ENCODE measurements around the gene CTSD.

Gene CTSD

DNA sequence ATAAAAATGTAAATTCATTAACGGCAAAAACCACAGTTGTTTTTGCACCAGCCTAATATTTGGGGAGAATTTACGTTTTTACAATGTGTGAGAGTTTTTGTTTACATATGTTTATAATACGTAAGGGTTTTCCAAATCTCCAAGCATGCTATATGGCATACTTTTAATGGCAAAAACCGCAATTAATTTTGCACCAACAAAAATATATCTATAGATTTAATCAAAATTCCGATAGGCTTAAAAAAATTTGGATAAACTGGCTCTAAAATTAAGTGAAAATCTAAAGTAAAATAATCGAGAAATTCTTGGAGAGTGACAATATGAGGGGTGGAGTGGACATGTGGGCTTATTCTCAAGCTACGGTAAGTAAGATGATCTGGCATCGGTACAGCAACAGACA, 43.9 kb downstream of the CTSD start:
- DNase-seq: no peak

DNA sequence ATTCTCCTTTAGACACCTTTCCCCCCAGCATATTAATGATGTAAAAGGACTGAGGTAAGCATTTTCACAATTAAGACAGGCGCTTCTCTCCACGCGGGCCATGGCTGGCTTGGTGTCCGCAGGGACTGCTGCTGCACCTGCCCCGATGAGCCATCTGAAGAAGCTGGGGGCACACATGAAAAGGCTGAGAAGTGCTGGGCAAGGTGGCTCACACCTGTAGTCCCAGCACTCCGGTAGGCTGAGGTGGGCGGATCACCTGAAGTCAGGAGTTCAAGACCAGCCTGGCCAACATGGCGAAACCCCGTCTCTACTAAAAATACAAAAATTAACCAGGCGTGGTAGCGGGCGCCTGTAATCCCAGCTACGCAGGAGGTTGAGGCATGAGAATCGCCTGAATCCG, 45.4 kb downstream of the CTSD start:
- no peak for DNase-seq

DNA sequence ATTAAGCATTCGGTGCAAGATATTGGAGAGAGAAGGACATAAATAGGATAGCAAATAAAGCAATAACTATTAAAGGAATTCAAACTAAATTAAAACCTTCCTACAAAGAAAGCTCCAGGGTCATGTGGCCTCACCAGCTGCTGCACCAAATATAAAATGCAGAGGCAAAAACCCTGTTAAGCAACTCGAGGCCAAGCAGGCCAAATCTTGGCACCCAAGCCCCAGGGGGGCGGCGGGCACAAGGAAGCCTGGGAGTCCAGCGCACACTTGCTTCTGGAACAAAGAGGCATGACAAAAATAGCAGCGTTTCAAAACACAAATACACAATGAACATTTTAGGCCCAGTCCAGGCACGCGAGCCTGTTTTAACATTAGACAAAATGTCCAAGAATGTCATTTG, 46.0 kb downstream of the CTSD start:
- DNase-seq: no peak

GRCh38 chr11:1714908-1715885, 48.5 kb downstream of the CTSD start:
- DNase-seq: no peak

DNA sequence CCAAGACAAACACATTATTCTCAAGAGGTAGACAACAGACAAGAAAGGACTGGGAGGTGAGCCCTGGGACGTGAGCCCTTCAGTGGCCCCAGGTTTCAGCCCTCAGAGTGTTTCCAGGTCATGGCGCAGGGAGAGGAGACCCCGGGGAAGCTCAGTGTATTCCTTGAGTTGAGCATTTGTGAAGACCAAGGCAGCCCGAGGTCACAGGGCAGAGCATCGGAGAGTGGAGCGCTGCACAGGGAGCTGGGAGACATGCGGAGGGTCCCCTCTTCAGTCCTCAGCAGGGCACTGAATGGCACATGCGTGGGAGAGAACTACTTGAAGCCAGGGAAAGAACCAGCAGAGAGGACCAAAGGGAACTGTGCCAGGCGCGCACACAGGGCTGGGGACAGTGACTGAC, 55.0 kb downstream of the CTSD start:
- DNase-seq: no peak

DNA sequence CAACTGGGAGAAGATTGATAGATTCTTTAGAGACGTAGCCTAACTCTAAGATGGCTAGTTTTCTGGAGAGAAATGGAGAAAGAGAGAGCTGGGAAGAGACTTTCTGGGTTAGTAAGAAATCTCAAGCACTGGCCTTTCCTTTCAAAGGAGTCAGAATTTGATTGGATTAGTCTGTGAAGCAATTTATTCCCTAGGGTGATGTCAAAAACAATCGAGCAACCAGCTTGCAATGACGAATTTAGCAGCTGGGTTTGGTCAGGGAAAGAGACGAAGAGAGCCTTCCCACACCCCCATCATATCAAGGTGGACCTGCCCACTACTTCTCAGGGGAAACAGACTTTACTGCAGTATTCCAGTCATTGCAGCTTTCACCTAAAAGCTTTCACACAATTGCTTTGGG, 56.0 kb downstream of the CTSD start:
- no peak for DNase-seq

GRCh38 chr11:1706634-1707400, 56.9 kb downstream of the CTSD start:
- DNase-seq: peak; percentile 24

DNA sequence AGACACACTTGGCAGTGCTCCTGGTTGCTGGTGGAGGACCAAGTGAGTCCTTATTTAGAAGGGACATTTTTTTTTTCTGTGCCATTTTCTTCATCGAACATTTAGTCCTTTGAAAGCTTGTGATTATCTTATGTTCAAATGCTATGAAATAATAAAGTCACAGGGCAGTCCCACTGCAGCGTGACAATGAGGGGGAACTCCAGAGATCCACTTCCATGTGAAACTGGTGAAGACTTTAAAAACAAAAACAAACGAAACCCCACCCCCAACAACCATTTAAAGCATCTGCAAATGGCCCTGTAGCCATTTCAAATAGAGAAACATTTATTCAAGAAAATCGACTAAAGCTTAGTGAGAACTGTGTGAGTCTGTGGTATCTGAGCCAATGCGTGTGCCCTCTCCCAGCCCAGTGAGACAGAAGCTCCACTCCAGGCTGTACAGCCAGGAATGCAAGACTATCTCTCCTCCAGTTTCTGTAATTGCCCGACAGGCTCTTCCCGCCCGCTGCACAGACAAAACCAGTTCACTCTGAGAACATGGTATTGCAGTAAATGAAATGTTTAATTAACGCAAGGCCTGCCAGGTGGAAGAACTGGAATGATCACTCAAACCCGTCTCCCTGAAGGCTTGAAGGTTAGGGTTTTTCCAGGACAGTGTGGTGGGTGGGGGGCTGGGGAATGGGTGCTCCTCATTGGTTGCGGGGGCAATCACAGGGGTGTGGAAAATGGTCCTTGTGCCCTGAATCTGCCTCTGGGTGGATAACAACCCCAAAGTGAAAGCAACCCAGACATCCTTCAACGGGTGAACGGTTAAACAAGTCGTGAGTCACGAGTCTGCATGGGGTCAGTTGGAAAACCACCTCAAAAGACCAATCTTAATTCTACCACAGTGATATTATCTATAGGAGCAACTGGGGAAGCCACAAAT, 58.3 kb downstream of the CTSD start:
- DNase-seq: no peak

DNA sequence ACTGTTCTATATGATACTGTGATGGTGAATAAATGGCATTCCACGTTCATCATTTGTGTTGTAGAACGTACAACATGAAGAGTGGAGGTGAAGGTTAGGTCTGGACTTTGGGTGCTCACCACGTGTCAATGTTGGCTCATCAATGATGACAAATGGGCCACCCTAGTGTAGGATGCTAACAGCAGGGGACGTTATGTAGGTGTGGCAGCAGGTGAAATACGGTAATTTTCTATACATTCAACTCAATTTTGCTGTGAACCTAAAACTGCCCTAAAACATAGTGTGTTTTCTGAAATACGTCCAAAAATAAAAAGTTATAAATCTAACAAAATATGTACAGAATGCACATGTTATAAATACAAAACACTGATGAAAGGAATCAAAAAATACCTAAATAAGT, 60.6 kb downstream of the CTSD start:
- DNase-seq: no peak
